Heart left ventricle (tissue), 13 donors: ENCODE results near the gene CACNG7.

Source experiments
- POLR2A ChIP-seq, 2 donors: fragments of 450-650 bp; IDR thresholded peaks; one replicate each; pipeline ENCODE4 v1.6.1; 2017; ENCODE audit warnings: antibody characterized with exemption in 2 of 2, mild to moderate bottlenecking in 2 of 2, moderate library complexity in 2 of 2
- TF ChIP-seq, protein P1 (sequence below), 12 donors: fragments of 200-600 bp; sonication (generic) in 4 of 12; IDR thresholded peaks; one replicate each; pipeline versions ENCODE4 v1.5.0 to v1.8.0; 2018 to 2022; ENCODE audit warnings: antibody characterized with exemption in 12 of 12, mild to moderate bottlenecking in 5 of 12
- donor health status: ischemic (EF 13 %, LVEDD 7.1; RV severe dilation, severe dysfunction).
- donor health status: DM: no; HTN: yes; CAD: no.
- donor health status: DM: no; HTN: no; CAD: no.
- donor health status: ischemic (EF 25% LVEDD 6.9; RV normal size, moderate dysfunction).
- donor health status: ischemic (EF 25% LVEDD 5.7; RV mildly dilated, moderate dysfunction).
- donor health status: ischemic (EF 35%, LVEDD 5.7; RV mildly dilated, moderate dysfunction).
- donor health status: nonischemic (EF 11% LVEDD 7.7; RV severe dilation, severe dysfunction).
- donor health status: DM: yes; HTN: yes; CAD: no.
- donor health status: PGD.
- donor health status: ischemic (EF 29% LVEDD 5.4; RV normal size, mild dysfunction).
- donor health status: nonischemic (EF 23%, LVEDD 6.1; RV moderate dilation, normal function).

DNA sequence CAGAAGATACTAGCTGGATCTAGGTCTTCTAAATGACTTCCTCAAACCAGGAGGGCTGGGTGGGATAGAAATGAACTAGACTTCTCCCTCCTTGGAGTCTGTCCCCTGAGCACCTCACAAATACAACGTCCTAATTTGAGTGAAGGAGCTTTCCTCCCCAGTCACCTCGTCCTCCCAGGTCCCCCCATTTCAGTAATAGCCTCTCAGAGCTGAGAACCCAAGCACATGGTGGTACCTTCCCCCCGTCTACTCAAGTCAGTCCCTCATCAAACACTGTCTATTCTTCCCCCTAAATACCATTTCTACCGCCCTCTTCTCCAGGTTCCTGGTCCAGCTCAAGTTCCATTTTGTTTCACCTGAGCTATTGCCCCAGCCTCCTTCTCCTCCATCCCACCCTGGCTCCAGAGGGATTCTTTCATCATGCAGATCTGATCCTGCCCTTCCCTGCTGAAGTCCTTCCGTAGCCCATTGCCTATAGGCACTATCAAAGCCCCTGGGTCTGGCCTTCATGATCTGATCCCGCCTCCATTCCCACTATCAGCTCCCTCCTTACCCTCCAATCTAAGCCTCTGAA lies 32.3 kb upstream of the CACNG7 start:
- no peak for TF ChIP-seq POLR2A (IDR thresholded peaks at IDR 0.05)
- TF ChIP-seq, protein P1, sequence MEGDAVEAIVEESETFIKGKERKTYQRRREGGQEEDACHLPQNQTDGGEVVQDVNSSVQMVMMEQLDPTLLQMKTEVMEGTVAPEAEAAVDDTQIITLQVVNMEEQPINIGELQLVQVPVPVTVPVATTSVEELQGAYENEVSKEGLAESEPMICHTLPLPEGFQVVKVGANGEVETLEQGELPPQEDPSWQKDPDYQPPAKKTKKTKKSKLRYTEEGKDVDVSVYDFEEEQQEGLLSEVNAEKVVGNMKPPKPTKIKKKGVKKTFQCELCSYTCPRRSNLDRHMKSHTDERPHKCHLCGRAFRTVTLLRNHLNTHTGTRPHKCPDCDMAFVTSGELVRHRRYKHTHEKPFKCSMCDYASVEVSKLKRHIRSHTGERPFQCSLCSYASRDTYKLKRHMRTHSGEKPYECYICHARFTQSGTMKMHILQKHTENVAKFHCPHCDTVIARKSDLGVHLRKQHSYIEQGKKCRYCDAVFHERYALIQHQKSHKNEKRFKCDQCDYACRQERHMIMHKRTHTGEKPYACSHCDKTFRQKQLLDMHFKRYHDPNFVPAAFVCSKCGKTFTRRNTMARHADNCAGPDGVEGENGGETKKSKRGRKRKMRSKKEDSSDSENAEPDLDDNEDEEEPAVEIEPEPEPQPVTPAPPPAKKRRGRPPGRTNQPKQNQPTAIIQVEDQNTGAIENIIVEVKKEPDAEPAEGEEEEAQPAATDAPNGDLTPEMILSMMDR (IDR thresholded peaks at IDR 0.05): no peak
